ENCODE data around the gene MED31.
A peak's percentile ranks its signal among the peaks of the same experiment; 100 is the strongest.

The MED31 gene

GRCh38 chr17:6651919-6652452 lies 581 bp upstream of the MED31 start:
- DNase-seq: no peak

GRCh38 chr17:6648181-6648580 lies 3.2 kb downstream of the MED31 start:
- no peak for DNase-seq

- DNase-seq: no peak
Observed at GRCh38 chr17:6643451-6644125, 7.8 kb downstream of the MED31 start.

- DNase-seq: no peak
Observed at GRCh38 chr17:6642592-6642991, 8.8 kb downstream of the MED31 start.

- no peak for DNase-seq
Observed at GRCh38 chr17:6641247-6641863, 10.1 kb downstream of the MED31 start.

GRCh38 chr17:6640536-6641246 lies 10.7 kb downstream of the MED31 start, which contains the start of the genes KIAA0753 and TXNDC17:
KIAA0753 (minus strand) TSS chr17:6640711; CDS start chr17:6635103, 5,608 bp downstream.
TXNDC17 (plus strand) TSS chr17:6641060; CDS start chr17:6641083, 23 bp downstream.
- peak; percentile 43 for DNase-seq

GRCh38 chr17:6639586-6640535 lies 11.5 kb downstream of the MED31 start:
- no peak for DNase-seq

- DNase-seq: no peak
Observed at GRCh38 chr17:6639014-6639585, 12.3 kb downstream of the MED31 start.

GRCh38 chr17:6638046-6638908 lies 13.1 kb downstream of the MED31 start:
- DNase-seq: no peak

GRCh38 chr17:6637458-6637840 lies 14.0 kb downstream of the MED31 start:
- DNase-seq: no peak

- DNase-seq: no peak
Observed at GRCh38 chr17:6636616-6637457, 14.6 kb downstream of the MED31 start.

GRCh38 chr17:6636105-6636504 lies 15.3 kb downstream of the MED31 start:
- DNase-seq: no peak

GRCh38 chr17:6633263-6633662 lies 18.1 kb downstream of the MED31 start:
- no peak for DNase-seq

GRCh38 chr17:6632530-6632929 lies 18.9 kb downstream of the MED31 start:
- DNase-seq: no peak

- no peak for DNase-seq
Observed at GRCh38 chr17:6630390-6630789, 21.0 kb downstream of the MED31 start.

- no peak for DNase-seq
Observed at GRCh38 chr17:6627019-6627418, 24.4 kb downstream of the MED31 start.

GRCh38 chr17:6626616-6627015 lies 24.8 kb downstream of the MED31 start:
- no peak for DNase-seq

GRCh38 chr17:6623941-6624340 lies 27.5 kb downstream of the MED31 start:
- no peak for DNase-seq

GRCh38 chr17:6611231-6611630 lies 40.2 kb downstream of the MED31 start:
- DNase-seq: no peak

- no peak for DNase-seq
Observed at GRCh38 chr17:6610011-6610410, 41.4 kb downstream of the MED31 start.
